ENCODE data around the gene SYCE1L.

DNA sequence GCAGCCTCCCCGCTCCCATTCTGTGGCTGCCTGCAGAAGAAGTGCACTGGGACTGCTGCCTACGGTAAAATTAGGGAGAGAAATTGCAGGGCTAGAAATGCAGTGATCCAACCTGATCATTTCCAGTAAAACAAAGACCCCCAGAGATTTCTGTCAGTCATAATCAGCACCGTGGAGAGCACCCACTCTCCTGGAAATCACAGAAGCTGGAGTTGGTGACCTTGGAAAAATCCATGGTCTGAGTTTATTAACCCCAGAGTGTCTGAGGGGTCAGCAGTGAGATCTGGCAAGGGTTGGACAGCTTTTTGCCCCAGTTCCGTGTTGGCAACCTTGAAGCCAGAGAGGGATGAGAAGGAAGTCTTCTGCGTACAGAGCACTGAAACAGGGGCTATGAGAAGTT lies 7.8 kb downstream of the SYCE1L start:
- TF ChIP-seq POLR2A (IDR thresholded peaks at IDR 0.05) (no peak), CTCF (IDR thresholded peaks at IDR 0.05) (no peak), POLR2AphosphoS5 (IDR thresholded peaks at IDR 0.05) (no peak)
